Prostate gland (tissue), 2 donors: ENCODE data around the gene SFT2D1. TPM values are rescaled to one million over a fixed set of nuclear protein-coding genes. Genes with fewer than 3 reads are reported as not detected.

Source experiments
- DNase-seq: peaks from one replicate; pipeline ENCODE4 v3.0.0-alpha.2; 2019; ENCODE audit warnings: low spot score
- H3K27ac ChIP-seq, 2 donors: fragments of 200-600 bp; sonication (generic); 2 replicates each; pipeline ENCODE4 v1.5.1; 2017 to 2019
- H3K27me3 ChIP-seq: fragments of 200-600 bp; sonication (generic); replicated peaks from 2 replicates; pipeline ENCODE4 v1.5.1; 2019; ENCODE audit not compliant: insufficient read depth
- H3K36me3 ChIP-seq, 2 donors: fragments of 200-600 bp; sonication (generic); 1 replicate in 1 of 2; 2 replicates in 1 of 2; pipeline versions ENCODE4 v1.5.1 to v1.8.1; 2017 to 2019
- H3K4me1 ChIP-seq: fragments of 200-600 bp; sonication (generic); replicated peaks from 2 replicates; pipeline ENCODE4 v1.5.1; 2019
- H3K4me3 ChIP-seq, 2 donors: fragments of 200-600 bp; sonication (generic); 2 replicates each; pipeline ENCODE4 v1.5.1; 2017 to 2019
- H3K9me3 ChIP-seq: fragments of 200-600 bp; sonication (generic); 2 replicates; pipeline ENCODE4 v1.5.1; 2017
- CTCF ChIP-seq, 4 experiments: fragments of 200-600 bp in 2 of 4; fragments of 450-650 bp in 2 of 4; sonication (generic) in 2 of 4; IDR thresholded peaks; 1 replicate in 3 of 4; 2 replicates in 1 of 4; pipeline ENCODE4 v1.5.1; 2016 to 2019; ENCODE audit warnings: antibody characterized with exemption in 4 of 4, mild to moderate bottlenecking in 2 of 4, moderate library complexity in 2 of 4
- POLR2A ChIP-seq: fragments of 450-650 bp; IDR thresholded peaks from one replicate; pipeline ENCODE4 v1.6.1; 2016; ENCODE audit warnings: antibody characterized with exemption, mild to moderate bottlenecking
- POLR2AphosphoS5 ChIP-seq: sonication (generic); formaldehyde crosslinking; IDR thresholded peaks from one replicate; pipeline ENCODE4 v1.6.1; 2017; ENCODE audit warnings: antibody characterized with exemption
- WGBS: methylation state at CpG from one replicate; pipeline ENCODE4 v1.1.5; 2018; 5-methylcytosine and 5-hydroxymethylcytosine counted together
- intact Hi-C: fragments of 100-400 bp; cut with DNase I; formaldehyde crosslinking; loops from one replicate; pipeline ENCODE4 v1.14.2; 2022
- total RNA-seq, 2 donors: library from RNA; depleted of rRNA; stranded (reverse); fragments of >200 nt; gene quantifications; one replicate each; pipeline ENCODE4 v1.1.0, GENCODE V29; 2016

SFT2D1 gene
- total RNA-seq, 2 donors from 2014 or later: 64.8 to 72.3 TPM

- no peak overlapping the region for H3K4me3 ChIP-seq
- H3K27me3 ChIP-seq: no peaks in the 10 kb centered on the region
- H3K36me3 ChIP-seq: no peaks in the 10 kb centered on the region
- intact Hi-C loops: no loop called here
- H3K4me1 ChIP-seq: no peaks in the 10 kb centered on the region
- 80% methylated on average over 13 of the region's 13 CpGs for WGBS
- H3K9me3 ChIP-seq: no peaks in the 10 kb centered on the region
- no peak overlapping the region for H3K27ac ChIP-seq
- TF ChIP-seq POLR2AphosphoS5: no peak
- TF ChIP-seq CTCF (IDR thresholded peaks at IDR 0.05): no peak
- TF ChIP-seq POLR2A: no peak
- DNase-seq: no peak
Measured at GRCh38 chr6:166331503-166332415, 10.6 kb downstream of the SFT2D1 start.

- Histone ChIP-seq H3K27me3 (no peaks in the 10 kb centered on the region), H3K4me1 (no peaks in the 10 kb centered on the region), H3K9me3 (no peaks in the 10 kb centered on the region), H3K27ac (no peak overlapping the region), H3K4me3 (no peak overlapping the region), H3K36me3 (no peaks in the 10 kb centered on the region)
- WGBS: 47% methylated on average over 11 of the region's 11 CpGs
- intact Hi-C loops: no loop called here
- DNase-seq: no peak
- TF ChIP-seq CTCF (IDR thresholded peaks at IDR 0.05) (no peak), POLR2A (no peak), POLR2AphosphoS5 (no peak)
Measured at GRCh38 chr6:166330612-166331011, 11.7 kb downstream of the SFT2D1 start.

GRCh38 chr6:166325383-166326042 lies 16.8 kb downstream of the SFT2D1 start:
- Histone ChIP-seq H3K36me3 (no peaks in the 10 kb centered on the region), H3K27me3 (no peaks in the 10 kb centered on the region), H3K9me3 (no peaks in the 10 kb centered on the region), H3K4me1 (no peaks in the 10 kb centered on the region), H3K27ac (no peak overlapping the region), H3K4me3 (no peak overlapping the region)
- WGBS: 75% methylated on average over 6 of the region's 6 CpGs
- no peak for TF ChIP-seq CTCF (IDR thresholded peaks at IDR 0.05)
- no peak for TF ChIP-seq POLR2AphosphoS5
- TF ChIP-seq POLR2A: no peak
- intact Hi-C loops: no loop called here
- no peak for DNase-seq

GRCh38 chr6:166323395-166323794 lies 18.9 kb downstream of the SFT2D1 start:
- Histone ChIP-seq H3K9me3 (no peaks in the 10 kb centered on the region), H3K27me3 (no peaks in the 10 kb centered on the region), H3K36me3 (no peaks in the 10 kb centered on the region), H3K4me1 (no peaks in the 10 kb centered on the region), H3K4me3 (no peak overlapping the region), H3K27ac (no peak overlapping the region)
- WGBS: 83% methylated on average over 5 of the region's 5 CpGs
- DNase-seq: no peak
- intact Hi-C loops: no loop called here
- no peak for TF ChIP-seq CTCF (IDR thresholded peaks at IDR 0.05)
- TF ChIP-seq POLR2AphosphoS5: no peak
- TF ChIP-seq POLR2A: no peak
